Epithelial cell of proximal tubule (primary cell): Measurements from ENCODE around the gene MBP. TPM values are rescaled to one million over a fixed set of nuclear protein-coding genes. Genes with fewer than 3 reads are reported as not detected.

Source experiments
- DNase-seq: peaks from one replicate; pipeline ENCODE4 v3.0.0-alpha.2; 2011; ENCODE audit warnings: low read depth
- H3K4me3 ChIP-seq: 2 replicates; pipeline ENCODE4 v1.5.1; 2011; ENCODE audit warnings: low read depth, mild to moderate bottlenecking, low read length
- total RNA-seq: library from RNA; depleted of rRNA; stranded (reverse); fragments of >200 nt; gene quantifications from 2 replicates; pipeline ENCODE4 v1.2.3, GENCODE V29; 2015
- TF ChIP-seq, protein P1 (sequence below): conservative IDR thresholded peaks from 2 replicates; pipeline ENCODE4 v1.5.1; 2012; ENCODE audit warnings: low read depth, mild to moderate bottlenecking, low read length

Gene MBP
- total RNA-seq, 1 donor from 2014 or later: 19.1 TPM

DNA sequence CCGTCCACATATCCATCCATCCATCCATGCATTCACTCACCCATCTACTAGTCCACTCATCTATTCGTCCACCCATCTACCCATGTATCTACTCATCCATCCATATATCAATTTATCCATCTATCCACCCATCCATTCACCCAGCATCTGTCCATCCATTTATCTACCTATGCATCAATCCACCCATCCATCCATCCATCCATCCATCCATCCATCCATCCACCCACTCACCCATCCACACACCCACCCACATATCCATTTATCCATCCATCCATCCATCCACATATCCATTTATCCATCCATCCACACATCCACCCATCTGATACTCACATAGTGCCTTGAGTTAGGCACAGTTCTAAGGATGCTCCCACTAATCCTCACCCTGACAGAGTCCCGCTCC lies 99.0 kb downstream of the MBP start:
- no peak overlapping the region for H3K4me3 ChIP-seq
- DNase-seq: no peak
- TF ChIP-seq, protein P1, sequence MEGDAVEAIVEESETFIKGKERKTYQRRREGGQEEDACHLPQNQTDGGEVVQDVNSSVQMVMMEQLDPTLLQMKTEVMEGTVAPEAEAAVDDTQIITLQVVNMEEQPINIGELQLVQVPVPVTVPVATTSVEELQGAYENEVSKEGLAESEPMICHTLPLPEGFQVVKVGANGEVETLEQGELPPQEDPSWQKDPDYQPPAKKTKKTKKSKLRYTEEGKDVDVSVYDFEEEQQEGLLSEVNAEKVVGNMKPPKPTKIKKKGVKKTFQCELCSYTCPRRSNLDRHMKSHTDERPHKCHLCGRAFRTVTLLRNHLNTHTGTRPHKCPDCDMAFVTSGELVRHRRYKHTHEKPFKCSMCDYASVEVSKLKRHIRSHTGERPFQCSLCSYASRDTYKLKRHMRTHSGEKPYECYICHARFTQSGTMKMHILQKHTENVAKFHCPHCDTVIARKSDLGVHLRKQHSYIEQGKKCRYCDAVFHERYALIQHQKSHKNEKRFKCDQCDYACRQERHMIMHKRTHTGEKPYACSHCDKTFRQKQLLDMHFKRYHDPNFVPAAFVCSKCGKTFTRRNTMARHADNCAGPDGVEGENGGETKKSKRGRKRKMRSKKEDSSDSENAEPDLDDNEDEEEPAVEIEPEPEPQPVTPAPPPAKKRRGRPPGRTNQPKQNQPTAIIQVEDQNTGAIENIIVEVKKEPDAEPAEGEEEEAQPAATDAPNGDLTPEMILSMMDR: no peak

- H3K4me3 ChIP-seq: no peak overlapping the region
- TF ChIP-seq, protein P1: no peak
- no peak for DNase-seq
Measured at GRCh38 chr18:77032181-77032701, 100.3 kb downstream of the MBP start.

- no peak overlapping the region for H3K4me3 ChIP-seq
- TF ChIP-seq, protein P1: no peak
- DNase-seq: no peak
Measured at GRCh38 chr18:77031662-77032061, 100.9 kb downstream of the MBP start.

DNA sequence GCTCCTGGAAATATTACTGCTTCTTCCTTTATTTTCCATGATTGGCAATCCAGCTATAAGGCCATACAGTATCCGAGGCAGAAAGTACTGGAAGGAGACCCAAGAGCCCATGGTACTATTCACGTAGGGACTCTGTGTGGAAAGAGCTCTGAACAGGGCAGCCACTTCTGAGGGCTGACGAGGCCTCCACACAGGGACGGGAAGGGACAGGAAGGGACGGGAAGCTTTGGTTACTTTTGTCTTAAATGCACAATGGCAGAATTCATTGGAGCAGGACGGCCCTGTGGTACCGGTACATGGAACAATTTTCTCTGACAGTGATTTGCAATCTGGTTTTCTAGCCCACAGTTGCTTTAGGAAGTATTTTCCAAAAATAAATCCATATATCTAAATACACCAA lies 102.4 kb downstream of the MBP start:
- DNase-seq: no peak
- TF ChIP-seq, protein P1: no peak

DNA sequence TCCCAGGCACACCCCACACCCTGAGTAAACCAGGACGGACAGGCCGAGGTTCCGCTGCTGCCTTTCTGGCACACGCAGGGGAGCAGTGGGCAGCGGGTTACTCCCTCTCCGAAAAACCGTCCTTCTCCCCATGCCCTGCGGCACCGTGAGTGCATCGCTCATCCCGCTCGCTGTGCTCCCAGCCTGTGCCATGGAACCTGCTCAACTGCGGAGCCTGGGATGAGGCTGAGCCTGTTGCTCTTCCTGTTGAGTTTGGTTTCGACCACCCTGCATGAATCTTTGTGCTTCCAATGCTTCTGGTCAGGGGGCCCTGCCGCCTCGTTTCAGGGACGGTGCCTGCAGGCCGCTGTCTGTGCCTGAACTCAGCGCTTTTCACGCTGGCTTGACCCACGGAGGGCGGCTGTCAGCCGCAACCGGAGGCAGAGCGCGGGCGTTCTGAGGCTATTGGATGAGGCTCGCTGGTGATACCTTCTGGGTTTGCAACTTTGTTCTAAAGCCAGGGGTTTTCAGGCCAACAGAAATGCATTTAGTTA lies 106.7 kb downstream of the MBP start:
- H3K4me3 ChIP-seq: no peak overlapping the region
- TF ChIP-seq, protein P1: no peak
- no peak for DNase-seq

More for the DNA sequence above, 102.4 kb downstream of the MBP start:
- no peak overlapping the region for H3K4me3 ChIP-seq

DNA sequence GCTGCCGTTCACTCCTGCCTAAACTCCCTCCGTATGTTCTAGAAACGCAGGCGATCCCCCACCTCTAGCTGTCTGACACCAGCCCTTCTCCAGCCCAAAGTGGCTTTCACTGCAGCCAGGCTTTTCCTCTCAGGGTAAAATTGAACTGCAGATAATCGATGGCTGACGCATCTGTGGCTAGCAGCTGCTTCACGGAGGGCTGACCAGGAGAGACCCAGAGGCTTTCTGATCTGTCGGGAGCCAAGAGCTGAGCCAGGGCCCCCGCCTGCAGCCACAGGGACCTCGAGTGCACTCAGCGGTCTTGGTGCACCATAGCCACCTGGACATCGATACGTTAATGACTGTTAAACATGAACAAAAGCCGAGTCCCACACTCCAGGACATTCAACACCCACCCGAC lies 107.5 kb downstream of the MBP start:
- H3K4me3 ChIP-seq: no peak overlapping the region
- TF ChIP-seq, protein P1: no peak
- no peak for DNase-seq

DNA sequence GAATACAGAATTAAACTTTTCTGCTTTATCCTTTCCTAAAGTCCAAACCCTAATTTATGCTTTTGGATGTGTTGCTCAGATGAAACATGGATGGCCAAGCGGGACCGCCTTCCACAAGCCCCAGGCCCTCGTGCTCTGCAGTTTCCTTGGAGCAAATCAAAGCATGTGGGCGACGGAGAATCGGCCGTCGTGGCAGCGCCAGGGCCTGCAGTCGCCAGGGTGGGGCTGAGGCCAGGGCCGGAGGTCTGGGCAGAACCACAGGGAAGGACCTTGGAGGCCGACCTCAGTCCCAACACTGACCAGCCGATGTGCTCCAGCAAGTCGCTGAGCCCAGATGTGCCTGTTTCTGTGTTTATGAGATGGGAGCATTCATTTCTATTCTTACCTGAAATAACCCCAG lies 108.1 kb downstream of the MBP start:
- TF ChIP-seq, protein P1: no peak
- H3K4me3 ChIP-seq: no peak overlapping the region
- DNase-seq: no peak
